Activated B cell treated with CpG ODN at 0.5 μM for 24 hours (primary cell): Measurements from ENCODE around the gene PPP3R1. TPM values are rescaled to one million over a fixed set of nuclear protein-coding genes. Genes with fewer than 3 reads are reported as not detected.

Experiments
- ATAC-seq: fragments of 200-7000 bp; cut with Tn5 transposase; one replicate; pipeline ENCODE4 v1.10.0; 2021; ENCODE audit warnings: low read depth, mild to moderate bottlenecking, moderate library complexity
- CTCF ChIA-PET: fragments of 350-600 bp; sonication (Branson Sonifier 250); formaldehyde crosslinking; loops from one replicate; lab custom pipeline; 2021; ENCODE audit warnings: antibody characterized with exemption; lab: Charles Lee
- POLR2A ChIA-PET: fragments of 350-600 bp; sonication (Branson Sonifier 250); formaldehyde crosslinking; loops from one replicate; lab custom pipeline; 2021; ENCODE audit warnings: antibody characterized with exemption; lab: Charles Lee
- DNase-seq: peaks from one replicate; pipeline ENCODE4 v3.0.0; 2022
- H3K27ac Mint-ChIP-seq: one replicate; pipeline ENCODE4 v1.8.0; 2020; ENCODE audit warnings: mixed read lengths
- H3K27me3 Mint-ChIP-seq: one replicate; pipeline ENCODE4 v1.8.0; 2021; ENCODE audit warnings: mixed read lengths
- H3K36me3 Mint-ChIP-seq: one replicate; pipeline ENCODE4 v1.8.0; 2021; ENCODE audit warnings: low read depth, mixed read lengths
- H3K4me1 Mint-ChIP-seq: one replicate; pipeline ENCODE4 v1.8.0; 2021; ENCODE audit warnings: mixed read lengths
- H3K4me3 Mint-ChIP-seq: one replicate; pipeline ENCODE4 v1.8.0; 2020; ENCODE audit warnings: mild to moderate bottlenecking, mixed read lengths
- H3K9me3 Mint-ChIP-seq: one replicate; pipeline ENCODE4 v1.8.0; 2020; ENCODE audit warnings: mixed read lengths
- CTCF ChIP-seq: fragments of 200-600 bp; IDR thresholded peaks from one replicate; pipeline ENCODE4 v1.8.0; 2022; ENCODE audit warnings: antibody characterized with exemption, mild to moderate bottlenecking
- intact Hi-C: fragments of 100-400 bp; cut with micrococcal nuclease; formaldehyde crosslinking; loops from one replicate; pipeline ENCODE4 v1.15.1; 2024
- total RNA-seq: library from RNA; stranded (reverse); gene quantifications from 2 replicates; pipeline ENCODE4 v1.2.3, GENCODE V29; 2022

The PPP3R1 gene
- total RNA-seq = 53.5 and 56.2 TPM in 2 replicates

- ATAC-seq = peak; percentile 80
- peak; percentile 95 for DNase-seq
- CTCF ChIA-PET = interaction anchor here (0.6 to 1.7 kb wide), 8 partner anchors 9 to 206 kb away, joined by 3 to 6 read pairs (median 3); no protein-coding TSS in a partner anchor
- H3K9me3 Mint-ChIP-seq = no peaks in the 10 kb centered on the region
- intact Hi-C loops = loop anchor here (1.0 to 5.0 kb wide), 6 partner anchors 95 to 655 kb away; partner anchors contain the start of genes APLF, C1D, FBXO48 and PNO1
- peak within 1 kb of the TSS; percentile 96 for H3K4me3 Mint-ChIP-seq
- H3K36me3 Mint-ChIP-seq = peaks cover 22% of the 10 kb centered on the region
- H3K27ac Mint-ChIP-seq = peak within 1 kb of the TSS; percentile 95
- peaks cover 35% of the 10 kb centered on the region for H3K4me1 Mint-ChIP-seq
- POLR2A ChIA-PET = interaction anchor here (0.7 to 3.7 kb wide), 12 partner anchors 9 to 455 kb away, joined by 3 to 24 read pairs (median 5); partner anchors contain the start of genes C1D, PLEK and PNO1
- no peak for TF ChIP-seq CTCF
- H3K27me3 Mint-ChIP-seq = no peaks in the 10 kb centered on the region
Observed at GRCh38 chr2:68252400-68253218, at the start of gene PPP3R1. Gene PPP3R1 (minus strand): TSS chr2:68252532. CDS start chr2:68252127, 405 bp downstream.

- intact Hi-C loops = no loop called here
Observed at GRCh38 chr2:68295516-68295915, 43.2 kb upstream of the PPP3R1 start.

GRCh38 chr2:68294913-68295312, 42.6 kb upstream of the PPP3R1 start:
- Mint-ChIP-seq H3K4me1 (peaks cover 14% of the 10 kb centered on the region), H3K27me3 (no peaks in the 10 kb centered on the region), H3K36me3 (no peaks in the 10 kb centered on the region), H3K9me3 (no peaks in the 10 kb centered on the region), H3K4me3 (no peak overlapping the region), H3K27ac (no peak overlapping the region)
- no peak for TF ChIP-seq CTCF
- intact Hi-C loops = no loop called here
- CTCF ChIA-PET = interaction anchor here (1.4 to 1.9 kb wide), 2 partner anchors 12 to 146 kb away, joined by 5 to 6 read pairs; no protein-coding TSS in a partner anchor
- DNase-seq = no peak
- no peak for ATAC-seq
- POLR2A ChIA-PET = interaction anchor here (0.7 kb wide), 1 partner anchor 25 kb away, joined by 3 read pairs; no protein-coding TSS in a partner anchor

More at GRCh38 chr2:68295516-68295915, 43.2 kb upstream of the PPP3R1 start:
- Mint-ChIP-seq H3K36me3 (no peaks in the 10 kb centered on the region), H3K4me3 (no peak overlapping the region), H3K27ac (peak overlapping the region; percentile 10), H3K4me1 (peaks cover 14% of the 10 kb centered on the region), H3K9me3 (no peaks in the 10 kb centered on the region), H3K27me3 (no peaks in the 10 kb centered on the region)
- ATAC-seq (peak; percentile 49), DNase-seq (no peak)
- TF ChIP-seq CTCF = no peak
- CTCF ChIA-PET = interaction anchor here (1.3 to 3.0 kb wide), 3 partner anchors 13 to 174 kb away, joined by 3 to 8 read pairs (median 5); no protein-coding TSS in a partner anchor
- POLR2A ChIA-PET = no interaction called here

- ChIA-PET POLR2A (no interaction called here), CTCF (interaction anchor here (0.9 to 1.9 kb wide), 4 partner anchors 9 to 147 kb away, joined by 3 to 6 read pairs (median 4); no protein-coding TSS in a partner anchor)
- intact Hi-C loops = no loop called here
- no peaks in the 10 kb centered on the region for H3K36me3 Mint-ChIP-seq
- no peaks in the 10 kb centered on the region for H3K27me3 Mint-ChIP-seq
- H3K4me3 Mint-ChIP-seq = no peak overlapping the region
- TF ChIP-seq CTCF = no peak
- H3K4me1 Mint-ChIP-seq = peaks cover 14% of the 10 kb centered on the region
- ATAC-seq = no peak
- no peak overlapping the region for H3K27ac Mint-ChIP-seq
- DNase-seq = no peak
- H3K9me3 Mint-ChIP-seq = no peaks in the 10 kb centered on the region
Observed at GRCh38 chr2:68294187-68294586, 41.9 kb upstream of the PPP3R1 start.

- Mint-ChIP-seq H3K36me3 (no peaks in the 10 kb centered on the region), H3K9me3 (no peaks in the 10 kb centered on the region), H3K4me1 (peaks cover 14% of the 10 kb centered on the region), H3K27ac (no peak overlapping the region), H3K27me3 (no peaks in the 10 kb centered on the region), H3K4me3 (no peak overlapping the region)
- no peak for DNase-seq
- ATAC-seq = no peak
- TF ChIP-seq CTCF = no peak
- intact Hi-C loops = no loop called here
- POLR2A ChIA-PET = no interaction called here
- CTCF ChIA-PET = interaction anchor here (0.9 to 3.4 kb wide), 5 partner anchors 9 to 171 kb away, joined by 3 to 9 read pairs (median 5); no protein-coding TSS in a partner anchor
Observed at GRCh38 chr2:68293755-68294154, 41.4 kb upstream of the PPP3R1 start.
